Suprapubic skin (tissue), 4 donors: ENCODE measurements around the gene SEC14L1. TPM values are rescaled to one million over a fixed set of nuclear protein-coding genes. Genes with fewer than 3 reads are reported as not detected.

Experiments
- DNase-seq, 2 donors: peaks; one replicate each; pipeline ENCODE4 v3.0.0-alpha.2; 2019; ENCODE audit warnings: low spot score in 2 of 2
- H3K27ac ChIP-seq: fragments of 200-600 bp; sonication (generic); one replicate; pipeline ENCODE4 v1.5.1; 2019
- H3K27me3 ChIP-seq: fragments of 200-600 bp; sonication (generic); one replicate; pipeline ENCODE4 v1.5.1; 2019
- H3K36me3 ChIP-seq: fragments of 200-600 bp; sonication (generic); one replicate; pipeline ENCODE4 v1.5.1; 2019
- H3K4me1 ChIP-seq: fragments of 200-600 bp; sonication (generic); one replicate; pipeline ENCODE4 v1.5.1; 2019
- H3K4me3 ChIP-seq: fragments of 200-600 bp; sonication (generic); one replicate; pipeline ENCODE4 v1.5.1; 2019; ENCODE audit warnings: mild to moderate bottlenecking
- H3K9me3 ChIP-seq: fragments of 200-600 bp; sonication (generic); one replicate; pipeline ENCODE4 v1.5.1; 2019
- EP300 ChIP-seq: sonication (generic); formaldehyde crosslinking; IDR thresholded peaks from one replicate; pipeline ENCODE4 v1.6.1; 2017; ENCODE audit warnings: antibody characterized with exemption
- POLR2A ChIP-seq, 2 donors: fragments of 450-650 bp; IDR thresholded peaks; one replicate each; pipeline ENCODE4 v1.6.1; 2017; ENCODE audit warnings: antibody characterized with exemption in 2 of 2, mild to moderate bottlenecking in 2 of 2, moderate library complexity in 2 of 2
- POLR2AphosphoS5 ChIP-seq, 3 donors: sonication (generic); formaldehyde crosslinking; IDR thresholded peaks; one replicate each; pipeline ENCODE4 v1.6.1; 2017; ENCODE audit warnings: antibody characterized with exemption in 3 of 3
- WGBS: methylation state at CpG from one replicate; pipeline ENCODE4 v1.1.5; 2018; 5-methylcytosine and 5-hydroxymethylcytosine counted together
- total RNA-seq, 4 donors: library from RNA; depleted of rRNA; stranded (reverse); fragments of >200 nt; gene quantifications; one replicate each; pipeline ENCODE4 v1.1.0, GENCODE V29; 2016
- TF ChIP-seq, protein P1 (sequence below), 2 donors: fragments of 200-600 bp in 1 of 2; fragments of 450-650 bp in 1 of 2; sonication (generic) in 1 of 2; IDR thresholded peaks; one replicate each; pipeline ENCODE4 v1.5.1; 2016 to 2019; ENCODE audit warnings: antibody characterized with exemption in 2 of 2, mild to moderate bottlenecking in 1 of 2, moderate library complexity in 1 of 2

Gene SEC14L1
- total RNA-seq, 4 donors from 2014 or later, result 35.5 to 87.3 (median 51.6) TPM

DNA sequence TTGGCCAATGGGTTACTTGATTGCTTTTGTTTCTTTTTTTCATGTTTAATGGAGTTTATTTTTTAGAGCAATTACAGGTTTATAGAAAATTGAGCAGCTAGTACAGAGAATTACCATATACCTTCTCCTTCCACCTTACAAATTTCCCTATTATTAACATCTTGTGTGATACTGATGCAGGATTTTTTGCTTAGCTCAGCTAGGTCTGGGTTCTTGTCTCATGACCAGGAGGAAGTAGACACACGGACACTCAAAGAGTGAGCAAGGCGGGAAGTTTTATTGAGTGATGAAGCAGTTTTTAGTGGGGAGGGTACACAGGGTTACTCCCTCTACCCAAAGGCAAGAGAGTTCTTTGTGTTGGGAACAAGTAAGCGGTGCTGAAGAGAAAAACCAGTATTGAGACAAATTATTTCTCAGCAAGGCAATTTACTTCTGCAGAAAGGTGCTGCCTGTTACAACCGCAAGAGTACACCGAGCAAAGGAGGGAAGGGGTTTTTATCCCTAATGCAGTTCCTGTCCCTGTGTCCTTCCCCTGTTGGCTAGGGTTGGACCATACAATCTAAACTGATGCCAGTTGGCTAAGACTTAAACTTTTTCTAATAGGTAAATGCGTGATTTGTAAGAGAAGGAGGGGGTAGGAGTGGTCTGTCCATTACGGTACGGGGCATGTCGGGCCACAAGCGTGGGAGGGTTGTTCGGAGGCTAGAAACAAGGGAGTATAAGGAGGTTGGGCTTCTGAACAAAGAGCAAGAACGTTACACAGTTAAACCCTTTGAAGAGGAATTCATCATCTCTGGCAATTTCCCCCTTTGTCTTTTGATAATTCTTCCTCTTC, 26.9 kb downstream of the SEC14L1 start:
- Histone ChIP-seq H3K27ac (no peak overlapping the region), H3K9me3 (peaks cover 11% of the 10 kb centered on the region), H3K27me3 (no peaks in the 10 kb centered on the region), H3K4me1 (peaks cover 24% of the 10 kb centered on the region), H3K36me3 (no peaks in the 10 kb centered on the region), H3K4me3 (no peak overlapping the region)
- TF ChIP-seq, protein P1, sequence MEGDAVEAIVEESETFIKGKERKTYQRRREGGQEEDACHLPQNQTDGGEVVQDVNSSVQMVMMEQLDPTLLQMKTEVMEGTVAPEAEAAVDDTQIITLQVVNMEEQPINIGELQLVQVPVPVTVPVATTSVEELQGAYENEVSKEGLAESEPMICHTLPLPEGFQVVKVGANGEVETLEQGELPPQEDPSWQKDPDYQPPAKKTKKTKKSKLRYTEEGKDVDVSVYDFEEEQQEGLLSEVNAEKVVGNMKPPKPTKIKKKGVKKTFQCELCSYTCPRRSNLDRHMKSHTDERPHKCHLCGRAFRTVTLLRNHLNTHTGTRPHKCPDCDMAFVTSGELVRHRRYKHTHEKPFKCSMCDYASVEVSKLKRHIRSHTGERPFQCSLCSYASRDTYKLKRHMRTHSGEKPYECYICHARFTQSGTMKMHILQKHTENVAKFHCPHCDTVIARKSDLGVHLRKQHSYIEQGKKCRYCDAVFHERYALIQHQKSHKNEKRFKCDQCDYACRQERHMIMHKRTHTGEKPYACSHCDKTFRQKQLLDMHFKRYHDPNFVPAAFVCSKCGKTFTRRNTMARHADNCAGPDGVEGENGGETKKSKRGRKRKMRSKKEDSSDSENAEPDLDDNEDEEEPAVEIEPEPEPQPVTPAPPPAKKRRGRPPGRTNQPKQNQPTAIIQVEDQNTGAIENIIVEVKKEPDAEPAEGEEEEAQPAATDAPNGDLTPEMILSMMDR (IDR thresholded peaks at IDR 0.05), result no peak
- TF ChIP-seq POLR2AphosphoS5 (IDR thresholded peaks at IDR 0.05) (no peak), EP300 (no peak), POLR2A (IDR thresholded peaks at IDR 0.05) (no peak)
- 95% methylated on average over 12 of the region's 12 CpGs for WGBS
- DNase-seq, result no peak

DNA sequence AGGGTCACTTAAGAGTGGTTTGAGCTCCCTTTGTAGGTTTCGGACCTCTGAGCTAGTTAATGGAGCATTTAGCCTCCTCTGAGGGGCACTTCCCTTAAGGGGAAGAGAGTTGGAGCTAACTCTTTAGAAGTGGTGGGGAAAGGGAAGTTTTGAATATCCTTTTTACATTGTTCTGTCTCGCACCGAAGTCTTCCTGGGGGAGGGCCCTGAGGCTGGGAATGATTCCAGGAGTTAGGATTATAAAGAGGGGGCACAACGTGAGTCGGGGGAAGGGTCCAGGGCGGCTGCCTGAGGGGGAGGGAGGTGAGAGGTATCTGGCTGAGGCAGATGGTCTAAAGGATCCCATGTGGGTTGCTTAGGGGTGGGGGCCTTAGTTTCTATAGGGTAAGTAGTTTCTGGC, 32.3 kb downstream of the SEC14L1 start:
- H3K36me3 ChIP-seq, result peaks cover 12% of the 10 kb centered on the region
- no peak overlapping the region for H3K27ac ChIP-seq
- 79% methylated on average over 6 of the region's 6 CpGs for WGBS
- no peak for DNase-seq
- H3K4me1 ChIP-seq, result peaks cover 7% of the 10 kb centered on the region
- no peak overlapping the region for H3K4me3 ChIP-seq
- H3K9me3 ChIP-seq, result peaks cover 13% of the 10 kb centered on the region
- TF ChIP-seq POLR2A (IDR thresholded peaks at IDR 0.05), result no peak
- no peak for TF ChIP-seq EP300
- TF ChIP-seq, protein P1 (IDR thresholded peaks at IDR 0.05), result no peak
- H3K27me3 ChIP-seq, result no peaks in the 10 kb centered on the region

DNA sequence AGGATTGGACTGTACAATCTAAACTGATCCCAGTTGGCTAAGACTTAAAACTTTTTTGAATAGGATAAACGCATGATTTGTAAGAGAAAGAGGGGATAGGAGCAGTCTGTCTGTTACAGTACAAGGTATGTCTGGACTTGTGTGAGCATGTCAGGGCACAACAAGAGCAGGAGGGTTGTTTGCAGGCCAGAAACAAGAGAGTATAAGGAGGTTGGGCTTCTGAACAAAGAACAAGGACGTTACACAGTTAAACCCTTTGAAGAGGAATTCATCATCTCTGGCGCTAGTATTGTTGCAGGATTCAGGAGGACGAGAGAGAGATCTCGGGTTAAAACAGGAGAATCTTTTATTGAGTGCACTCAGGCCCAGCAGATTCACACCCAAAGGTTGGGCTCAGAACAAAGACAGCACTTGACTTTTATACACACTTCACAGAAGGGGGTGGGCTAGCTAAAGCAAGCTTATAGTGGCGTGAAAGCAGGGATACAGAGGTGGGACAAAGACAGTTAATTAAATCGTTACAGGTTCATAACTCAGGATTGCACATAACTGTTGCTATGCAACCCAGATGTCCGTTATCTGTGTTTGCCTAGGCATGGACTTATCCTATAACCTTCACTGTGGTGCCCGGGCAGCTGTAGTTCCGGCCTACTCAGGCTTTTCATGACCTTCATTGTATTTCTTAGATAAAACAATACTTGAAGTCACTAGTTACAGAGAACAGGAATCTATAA, 34.3 kb downstream of the SEC14L1 start:
- H3K9me3 ChIP-seq, result peaks cover 9% of the 10 kb centered on the region
- no peak overlapping the region for H3K27ac ChIP-seq
- peaks cover 7% of the 10 kb centered on the region for H3K4me1 ChIP-seq
- no peak for TF ChIP-seq POLR2AphosphoS5 (IDR thresholded peaks at IDR 0.05)
- peaks cover 12% of the 10 kb centered on the region for H3K36me3 ChIP-seq
- WGBS, result 86% methylated on average over 10 of the region's 10 CpGs
- no peak overlapping the region for H3K4me3 ChIP-seq
- DNase-seq, result no peak
- no peaks in the 10 kb centered on the region for H3K27me3 ChIP-seq

DNA sequence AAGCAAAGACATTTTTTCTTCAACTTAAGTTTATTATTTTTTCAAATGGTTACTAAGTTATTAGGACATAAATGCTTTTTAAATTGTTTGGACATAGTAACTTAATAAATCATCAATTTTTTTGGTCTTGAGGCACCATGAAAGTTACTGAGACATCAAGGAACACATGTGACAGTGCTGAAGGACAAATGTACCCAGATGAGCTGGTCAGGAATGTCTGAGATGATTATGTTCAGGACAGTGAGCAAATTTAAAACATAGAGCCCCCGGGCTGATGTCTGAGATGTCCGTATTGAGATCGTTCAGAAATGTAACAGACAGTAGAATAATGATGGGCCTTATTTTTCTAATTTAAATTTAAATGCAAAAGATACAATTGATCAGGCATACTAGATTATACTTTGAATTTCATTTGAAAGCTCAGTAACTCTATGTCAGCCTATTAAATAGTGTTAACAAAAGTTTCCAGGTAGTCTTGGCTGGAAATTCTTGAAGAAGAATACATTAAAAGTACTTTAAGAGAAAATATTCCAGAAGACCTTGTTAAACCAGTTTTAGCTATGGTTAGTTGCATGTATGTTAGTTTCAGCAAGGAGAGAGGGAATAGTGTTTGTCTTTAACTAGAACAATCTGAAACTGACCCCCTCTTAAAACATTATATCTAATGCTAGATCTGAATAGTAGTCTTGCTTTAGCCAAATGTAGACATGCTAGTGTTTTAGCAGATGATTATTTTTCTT, 36.4 kb downstream of the SEC14L1 start:
- Histone ChIP-seq H3K4me1 (peaks cover 14% of the 10 kb centered on the region), H3K4me3 (no peak overlapping the region), H3K27me3 (no peaks in the 10 kb centered on the region), H3K9me3 (peaks cover 9% of the 10 kb centered on the region), H3K27ac (no peak overlapping the region), H3K36me3 (peaks cover 12% of the 10 kb centered on the region)
- DNase-seq, result no peak
- TF ChIP-seq, protein P1 (IDR thresholded peaks at IDR 0.05), result no peak
- no peak for TF ChIP-seq POLR2A (IDR thresholded peaks at IDR 0.05)
- no peak for TF ChIP-seq EP300
- TF ChIP-seq POLR2AphosphoS5 (IDR thresholded peaks at IDR 0.05), result no peak
- 48% methylated on average over 3 of the region's 3 CpGs for WGBS

DNA sequence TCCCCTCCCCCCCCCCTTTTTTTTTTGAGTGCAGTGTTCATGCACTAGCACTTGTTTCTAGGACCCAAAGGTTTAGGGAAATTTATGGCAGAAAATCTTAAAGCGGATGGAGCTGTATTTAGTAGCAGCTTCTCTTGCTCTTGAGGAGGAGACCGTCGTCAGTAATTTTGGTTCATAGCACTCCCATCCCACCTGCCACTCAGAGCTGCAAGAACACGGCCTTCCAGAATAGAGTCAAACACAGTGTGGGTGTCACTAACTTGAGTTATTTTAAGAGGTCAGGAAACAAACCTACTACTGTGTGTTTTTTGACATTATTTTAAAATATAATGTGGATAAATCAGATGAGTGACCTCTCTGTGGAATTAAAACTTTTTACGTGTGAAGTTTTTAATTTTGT, 37.3 kb downstream of the SEC14L1 start:
- no peak overlapping the region for H3K27ac ChIP-seq
- H3K4me1 ChIP-seq, result peaks cover 21% of the 10 kb centered on the region
- peaks cover 12% of the 10 kb centered on the region for H3K36me3 ChIP-seq
- H3K9me3 ChIP-seq, result peaks cover 9% of the 10 kb centered on the region
- H3K27me3 ChIP-seq, result no peaks in the 10 kb centered on the region
- 92% methylated on average over 5 of the region's 5 CpGs for WGBS
- no peak overlapping the region for H3K4me3 ChIP-seq
- no peak for DNase-seq
- no peak for TF ChIP-seq POLR2A (IDR thresholded peaks at IDR 0.05)

DNA sequence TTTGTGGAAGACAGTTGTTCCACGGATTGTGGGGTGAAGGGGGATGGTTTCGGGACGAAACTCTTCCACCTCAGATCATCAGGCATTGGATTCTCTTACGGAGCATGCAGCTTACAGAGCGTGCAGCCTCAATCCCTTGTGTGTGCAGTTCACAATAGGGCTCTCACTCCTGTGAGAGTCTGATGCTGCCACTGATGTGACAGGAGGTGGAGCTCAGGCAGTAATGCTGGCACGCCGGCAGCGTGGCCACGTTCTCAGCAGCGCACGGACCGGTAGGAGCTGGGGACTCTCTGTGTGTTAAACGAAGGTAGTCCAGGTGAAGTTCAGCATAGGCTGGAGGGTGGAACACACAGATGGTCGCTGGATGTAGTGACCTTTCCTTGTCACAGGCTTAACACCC, 37.8 kb downstream of the SEC14L1 start:
- DNase-seq, result no peak
- H3K4me3 ChIP-seq, result no peak overlapping the region
- H3K27me3 ChIP-seq, result no peaks in the 10 kb centered on the region
- TF ChIP-seq POLR2A (IDR thresholded peaks at IDR 0.05), result no peak
- TF ChIP-seq POLR2AphosphoS5 (IDR thresholded peaks at IDR 0.05), result no peak
- no peak for TF ChIP-seq EP300
- TF ChIP-seq, protein P1 (IDR thresholded peaks at IDR 0.05), result no peak
- WGBS, result 96% methylated on average over 8 of the region's 14 CpGs
- peaks cover 12% of the 10 kb centered on the region for H3K36me3 ChIP-seq
- H3K4me1 ChIP-seq, result peaks cover 24% of the 10 kb centered on the region
- no peak overlapping the region for H3K27ac ChIP-seq
- peaks cover 9% of the 10 kb centered on the region for H3K9me3 ChIP-seq
